NCI-H146 (cell line): ENCODE data around the gene ANGPTL7.
"Not testable (repeated sequence)": the region's sequence is repeated elsewhere in the genome, so short reads cannot be mapped to it uniquely, and the experiment has no call there.

ENCODE experiments used
- DNase-seq: peaks from one replicate; lab custom pipeline; 2025; lab: John Stamatoyannopoulos, UW

ANGPTL7 gene, protein sequence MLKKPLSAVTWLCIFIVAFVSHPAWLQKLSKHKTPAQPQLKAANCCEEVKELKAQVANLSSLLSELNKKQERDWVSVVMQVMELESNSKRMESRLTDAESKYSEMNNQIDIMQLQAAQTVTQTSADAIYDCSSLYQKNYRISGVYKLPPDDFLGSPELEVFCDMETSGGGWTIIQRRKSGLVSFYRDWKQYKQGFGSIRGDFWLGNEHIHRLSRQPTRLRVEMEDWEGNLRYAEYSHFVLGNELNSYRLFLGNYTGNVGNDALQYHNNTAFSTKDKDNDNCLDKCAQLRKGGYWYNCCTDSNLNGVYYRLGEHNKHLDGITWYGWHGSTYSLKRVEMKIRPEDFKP

DNA sequence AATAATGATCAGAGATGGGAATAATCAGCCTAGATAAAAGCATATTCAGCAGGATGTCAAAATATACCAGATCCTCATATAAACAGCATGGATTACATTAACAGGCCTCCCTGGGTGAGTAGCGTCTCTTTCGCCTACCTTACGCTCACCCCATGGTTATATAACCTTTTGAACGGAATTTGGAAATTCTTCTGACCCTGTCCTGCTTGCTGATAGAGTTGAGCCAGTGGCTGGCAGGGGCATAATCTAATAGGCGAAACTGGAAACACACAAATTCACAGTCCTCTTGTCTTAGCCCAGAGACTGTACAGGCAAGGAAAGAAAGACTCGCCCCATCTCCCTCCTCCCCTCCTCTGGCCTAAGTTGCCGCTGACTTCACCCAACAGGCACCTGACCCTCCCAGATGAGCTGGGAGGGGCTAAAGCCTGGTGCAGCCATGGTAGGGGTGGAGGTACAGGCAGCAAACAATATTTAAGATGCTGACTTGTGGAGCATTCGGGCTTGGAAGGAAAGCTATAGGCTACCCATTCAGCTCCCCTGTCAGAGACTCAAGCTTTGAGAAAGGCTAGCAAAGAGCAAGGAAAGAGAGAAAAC is at the start of gene ANGPTL7:
Gene ANGPTL7 (plus strand): TSS at position 498 of the 594 bp plus-strand sequence. CDS start 225 bp downstream, outside the sequence.
- DNase-seq = no peak

DNA sequence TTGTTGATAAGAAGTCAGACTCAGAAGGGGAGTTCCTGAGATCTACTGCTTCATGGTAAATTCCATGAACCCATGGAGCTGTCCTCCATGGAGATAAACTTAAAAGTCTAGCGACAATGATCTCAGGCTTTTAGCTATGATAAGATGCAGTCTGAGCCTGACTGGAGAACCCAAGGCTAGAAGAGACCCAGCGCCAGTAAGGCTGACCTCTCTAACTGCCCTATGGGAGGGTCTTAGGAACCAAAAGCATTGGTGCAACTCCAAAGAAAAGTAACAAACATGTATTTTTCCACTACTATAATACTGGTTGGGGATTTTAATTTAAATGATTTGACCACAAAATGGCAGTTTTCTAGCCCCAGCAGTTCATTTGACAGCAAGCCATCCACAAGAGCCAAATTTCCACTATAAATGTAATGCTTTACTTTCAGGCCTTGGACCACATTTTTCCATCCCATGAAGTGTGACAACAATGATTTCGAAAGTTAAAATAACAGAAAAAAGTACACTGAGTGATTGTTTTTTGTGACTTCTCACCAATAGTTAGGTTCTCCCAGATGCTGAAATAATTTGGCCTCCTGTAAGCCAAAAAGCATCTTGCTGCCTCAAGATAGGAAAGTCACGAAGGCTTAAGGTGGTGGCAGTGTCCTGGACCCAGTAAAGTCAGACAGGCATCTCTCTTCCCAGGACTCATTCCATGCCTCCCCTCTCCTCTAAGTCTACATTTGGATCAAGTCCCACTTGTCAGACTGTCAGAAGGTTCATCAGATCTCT is 46.4 kb upstream of the ANGPTL7 start:
- no peak for DNase-seq

DNA sequence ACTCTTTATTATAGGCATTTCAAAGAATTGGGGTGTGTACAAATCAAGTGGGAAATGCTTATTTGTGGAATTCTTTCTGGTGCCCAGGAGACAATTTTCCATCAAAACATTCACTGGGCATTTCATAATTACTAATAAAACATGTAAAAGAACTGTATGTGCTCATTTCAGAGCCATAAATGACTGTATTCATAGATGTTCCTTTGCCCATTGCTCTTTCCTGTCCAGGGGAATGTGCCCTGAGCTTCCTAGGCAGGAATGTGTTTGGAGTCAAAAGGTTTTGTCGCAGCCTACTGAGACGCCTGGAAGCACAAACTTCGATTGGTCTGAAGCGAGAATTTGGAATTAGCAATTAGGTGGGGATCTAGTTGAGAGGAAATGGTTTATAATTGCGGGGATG is 45.8 kb upstream of the ANGPTL7 start:
- no peak for DNase-seq

DNA sequence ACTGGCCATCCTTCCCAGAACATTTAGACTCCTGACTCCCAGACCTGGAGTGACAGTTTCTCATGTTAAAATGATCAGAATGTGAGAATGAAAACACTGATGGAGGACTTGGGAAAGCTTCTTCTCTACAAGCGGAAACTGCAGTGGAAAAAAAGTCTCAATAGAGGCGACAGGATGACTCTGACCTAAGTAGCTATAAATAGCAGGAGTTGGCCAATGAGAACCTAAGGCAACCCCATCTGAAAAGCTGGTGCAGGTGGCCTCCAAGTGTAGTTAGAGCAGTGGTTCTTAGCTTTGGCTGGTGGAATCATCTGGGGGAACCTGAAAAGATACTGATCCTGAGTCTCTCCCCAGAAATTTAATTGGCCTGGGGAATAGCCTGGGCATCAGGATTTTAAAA is 45.2 kb upstream of the ANGPTL7 start:
- DNase-seq = no peak

DNA sequence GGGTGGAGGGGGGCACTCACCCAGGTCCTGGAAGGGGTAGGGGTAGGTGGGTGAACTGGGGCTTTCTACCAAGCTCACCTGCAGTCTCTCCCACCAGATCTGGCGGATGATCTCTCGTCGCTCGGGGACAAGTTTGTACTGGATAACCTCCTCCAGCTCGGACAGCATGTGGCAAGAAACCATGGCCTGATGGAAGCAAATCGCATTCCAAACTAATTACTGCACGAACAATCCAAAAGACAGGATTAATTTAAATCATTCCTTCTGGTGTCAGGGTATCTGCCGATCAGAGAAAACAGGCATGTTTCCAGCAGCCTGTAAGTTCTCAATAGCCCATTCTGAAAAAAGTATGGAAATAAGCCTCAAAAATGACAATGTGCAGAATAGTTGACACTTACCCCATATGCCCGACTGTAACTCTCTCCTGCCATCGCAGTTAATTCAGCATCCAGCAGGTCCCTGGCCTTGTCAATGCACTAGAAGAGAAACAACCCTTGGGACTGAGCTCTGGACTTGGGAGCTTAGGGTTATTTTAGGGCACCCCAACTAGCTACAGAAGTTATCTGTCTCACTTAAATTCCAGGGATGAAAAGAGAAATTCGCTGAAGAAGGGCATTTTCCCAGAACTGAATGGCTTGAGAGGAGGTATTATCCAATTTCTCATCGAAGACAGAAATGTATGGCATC is 44.4 kb upstream of the ANGPTL7 start:
- DNase-seq = no peak

DNA sequence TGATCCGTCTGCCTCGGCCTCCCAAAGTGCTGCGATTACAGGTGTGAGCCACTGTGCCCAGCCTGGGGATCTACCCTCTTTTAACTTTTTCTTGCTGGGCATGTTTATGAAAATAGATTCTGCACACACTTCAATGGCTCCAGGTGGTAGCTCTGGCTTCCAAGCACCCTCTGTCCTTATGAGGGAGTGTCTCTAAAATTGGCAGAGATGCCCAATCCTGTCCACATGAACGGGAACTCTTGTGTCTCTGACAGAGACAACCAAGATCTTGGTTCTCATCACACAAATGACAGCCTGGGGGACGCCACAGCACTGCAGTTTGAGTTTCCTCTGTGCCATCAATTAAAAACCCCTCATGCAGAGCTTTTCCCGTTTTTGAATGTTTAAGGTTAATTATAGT is 43.4 kb upstream of the ANGPTL7 start:
- DNase-seq = no peak

DNA sequence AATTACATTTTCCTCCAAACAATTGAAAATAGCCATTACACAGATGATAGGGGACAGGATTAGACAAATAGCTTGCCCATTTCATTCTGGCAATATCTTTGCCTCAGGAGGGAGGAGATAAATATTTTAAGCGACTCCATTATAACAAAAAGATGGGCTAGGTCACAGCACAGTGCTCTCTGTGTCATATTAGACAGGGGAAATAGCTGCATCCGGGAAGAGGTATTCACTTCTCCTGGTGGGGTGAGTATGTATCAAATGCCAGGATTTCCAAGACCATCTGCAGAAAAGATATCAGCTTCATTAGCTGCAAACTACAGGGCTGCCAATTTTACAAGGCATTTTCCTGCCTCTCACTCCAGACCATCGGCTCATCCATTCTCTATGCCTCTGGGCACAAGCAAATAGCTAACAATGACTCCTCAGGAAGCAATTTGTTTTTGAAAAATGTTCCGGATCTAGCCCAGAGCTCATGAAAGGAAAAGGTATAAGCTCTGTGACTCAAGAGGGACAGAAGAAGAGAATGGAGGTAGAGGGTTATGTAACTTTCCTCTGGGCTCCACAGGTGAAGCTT is 41.9 kb upstream of the ANGPTL7 start:
- DNase-seq = peak; percentile 31

DNA sequence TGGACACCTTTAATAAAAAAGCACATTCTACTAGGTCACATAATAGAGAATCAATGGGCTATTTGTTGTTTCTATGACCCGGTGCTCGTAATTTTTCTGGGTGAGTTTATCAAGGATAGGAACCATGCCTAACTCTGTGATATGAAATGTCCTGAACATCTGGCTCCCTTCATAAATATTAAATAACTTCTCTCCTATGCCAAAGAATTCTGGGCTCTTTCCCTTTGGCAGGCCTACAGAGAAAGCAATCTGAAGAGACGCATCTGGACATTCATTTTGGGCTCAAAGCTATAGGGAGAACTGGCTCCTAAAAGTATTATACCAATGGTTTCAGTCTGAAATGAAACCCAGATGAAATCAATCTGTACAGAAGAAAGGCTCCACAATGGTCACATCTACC is 38.8 kb upstream of the ANGPTL7 start:
- DNase-seq = no peak

DNA sequence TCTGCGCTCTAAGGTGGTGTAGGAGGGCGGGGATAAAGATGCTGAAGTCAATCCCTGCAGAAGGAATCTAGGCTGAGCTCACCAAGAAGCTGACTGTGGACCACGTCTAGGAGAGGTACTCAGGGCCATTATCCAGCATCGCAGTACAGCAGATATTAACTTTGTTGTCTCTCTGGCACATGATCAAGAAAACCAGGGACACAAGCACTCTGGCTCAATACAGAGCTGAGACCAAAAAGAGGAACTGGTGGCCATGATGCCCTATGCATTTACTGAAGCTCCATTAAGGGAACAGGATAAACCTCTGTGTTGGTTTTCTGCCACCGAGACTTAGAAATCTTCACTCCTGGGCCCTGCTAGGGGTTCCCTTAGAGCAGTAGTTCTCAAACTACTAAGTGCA is 38.0 kb upstream of the ANGPTL7 start:
- DNase-seq = no peak

DNA sequence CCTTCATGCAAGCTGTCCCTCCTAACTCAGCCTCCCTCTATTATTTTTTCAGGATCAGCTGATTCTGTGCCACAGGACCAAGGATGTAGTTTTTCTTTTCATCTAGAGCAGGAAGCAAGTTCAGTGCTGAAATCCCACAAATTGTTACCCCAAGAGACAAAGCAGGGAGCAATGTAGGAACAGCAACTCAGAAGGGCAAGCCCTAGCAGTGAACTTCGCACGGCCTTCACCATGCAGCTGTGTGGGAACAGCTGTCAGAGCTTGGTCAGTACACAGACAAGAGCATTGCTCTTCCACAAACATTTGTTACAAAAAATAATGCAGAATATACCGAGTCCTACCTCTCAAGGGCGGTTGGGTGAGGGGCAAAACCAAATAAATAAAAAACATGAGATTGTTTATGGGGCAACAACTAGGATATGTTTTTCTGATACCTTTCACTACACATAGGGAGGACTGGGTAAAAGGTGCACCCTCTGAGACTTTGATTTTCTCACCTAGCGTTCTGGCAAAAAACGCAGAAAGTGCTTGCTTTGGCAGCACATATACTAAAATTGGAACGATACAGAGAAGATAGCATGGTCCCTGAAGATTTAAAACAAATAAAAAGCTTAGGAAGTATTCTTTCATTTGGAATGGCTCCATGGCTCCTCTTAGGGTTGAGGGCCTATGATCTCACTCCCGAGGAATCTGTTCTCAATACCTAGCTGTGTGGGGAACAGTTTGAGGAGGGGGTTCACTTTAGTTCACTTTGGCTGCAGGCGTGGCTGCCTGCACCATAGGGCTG is 37.1 kb upstream of the ANGPTL7 start:
- DNase-seq = no peak

DNA sequence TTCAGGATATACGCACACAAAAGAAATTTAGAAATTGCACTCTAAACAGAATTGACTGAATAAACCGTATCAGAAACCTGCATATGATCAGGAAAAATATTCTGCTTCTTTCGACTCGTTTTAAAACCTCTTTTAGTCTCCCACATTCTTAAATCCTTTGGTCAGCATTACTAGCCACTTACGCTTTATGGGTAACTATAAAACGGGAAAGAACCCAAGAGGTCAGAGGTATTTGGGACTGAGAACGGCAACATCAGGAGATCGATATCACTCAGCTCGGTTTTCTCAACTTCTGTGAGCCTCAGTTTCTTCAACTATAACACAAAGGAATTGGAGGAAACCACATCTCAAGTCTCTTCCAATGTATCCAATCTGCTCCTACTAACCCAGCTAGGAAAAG is 36.4 kb upstream of the ANGPTL7 start:
- DNase-seq = no peak

DNA sequence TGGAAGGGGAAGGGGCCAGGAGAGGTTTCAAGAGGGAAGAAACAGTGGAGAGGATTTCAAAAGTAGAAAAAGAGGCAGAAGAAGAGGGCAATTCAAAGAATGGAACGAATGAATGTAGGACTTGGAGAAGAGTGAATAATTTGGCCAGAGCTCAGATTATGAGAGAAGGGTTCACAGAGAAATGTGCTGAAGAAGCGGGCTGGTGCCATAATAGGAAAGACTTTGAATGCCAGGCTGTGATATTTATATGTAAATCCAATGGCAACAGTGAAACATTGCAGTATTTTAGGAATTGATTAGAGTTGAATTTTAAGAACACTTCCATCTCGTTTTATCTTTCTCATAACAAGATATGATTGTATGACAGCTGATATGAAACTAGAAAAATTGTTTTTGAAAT is 36.0 kb upstream of the ANGPTL7 start:
- DNase-seq = no peak

DNA sequence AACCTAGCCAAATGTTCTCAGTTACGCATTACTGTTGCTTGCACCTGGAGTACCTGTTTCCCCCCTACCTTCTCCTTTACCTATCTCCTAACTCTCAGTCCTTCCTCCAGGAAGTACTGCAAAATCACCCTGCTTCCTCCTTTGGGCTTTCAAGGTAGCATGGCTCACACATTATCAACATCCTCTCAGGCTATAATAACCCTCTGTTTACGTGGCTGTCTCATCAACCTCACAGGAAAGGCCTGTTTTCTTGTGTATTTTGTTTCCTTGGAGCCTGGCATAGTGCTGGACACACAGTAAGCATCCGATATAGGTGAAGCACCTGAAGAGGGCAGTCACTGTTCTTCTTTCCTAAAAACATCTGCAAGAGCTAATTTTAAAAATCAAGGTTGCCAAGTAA is 32.7 kb upstream of the ANGPTL7 start:
- DNase-seq = no peak

DNA sequence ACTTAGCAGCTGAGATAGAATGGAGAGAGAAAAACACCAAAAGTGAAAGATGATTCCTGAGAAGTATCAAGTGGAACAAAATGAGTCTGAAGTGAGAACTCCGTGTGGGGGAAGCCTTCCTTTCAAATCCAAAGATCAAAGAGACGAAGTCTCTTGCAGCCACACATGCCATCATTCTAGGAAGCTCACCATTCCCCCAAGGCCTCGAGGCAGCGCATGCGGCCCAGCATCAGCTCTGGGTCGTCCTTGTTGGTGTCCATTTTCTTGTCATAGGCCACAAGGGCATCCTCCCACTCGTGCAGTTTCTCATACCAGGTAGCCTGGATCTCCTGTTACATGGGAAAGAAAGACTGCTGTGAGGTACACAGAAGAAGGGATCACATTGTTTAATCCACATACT is 32.2 kb upstream of the ANGPTL7 start:
- DNase-seq = no peak

DNA sequence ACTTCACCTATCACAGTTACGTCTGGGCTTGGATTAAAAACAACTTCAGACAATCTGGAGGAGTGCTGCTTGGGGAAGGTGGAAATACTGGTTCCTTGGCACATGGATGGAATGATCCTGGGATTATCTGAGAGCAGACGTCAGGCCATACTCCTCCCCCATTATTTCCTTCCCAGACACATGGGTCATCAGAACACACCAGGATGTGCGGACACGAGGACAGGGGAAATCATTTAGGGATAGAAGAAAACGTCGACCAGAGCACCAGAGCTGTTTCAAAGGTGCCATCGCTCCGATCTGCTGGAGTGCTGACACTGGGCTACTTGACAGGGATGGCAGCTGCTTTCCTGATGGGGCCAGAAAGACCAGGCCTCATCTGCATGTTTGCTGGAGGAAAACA is 31.8 kb upstream of the ANGPTL7 start:
- no peak for DNase-seq

DNA sequence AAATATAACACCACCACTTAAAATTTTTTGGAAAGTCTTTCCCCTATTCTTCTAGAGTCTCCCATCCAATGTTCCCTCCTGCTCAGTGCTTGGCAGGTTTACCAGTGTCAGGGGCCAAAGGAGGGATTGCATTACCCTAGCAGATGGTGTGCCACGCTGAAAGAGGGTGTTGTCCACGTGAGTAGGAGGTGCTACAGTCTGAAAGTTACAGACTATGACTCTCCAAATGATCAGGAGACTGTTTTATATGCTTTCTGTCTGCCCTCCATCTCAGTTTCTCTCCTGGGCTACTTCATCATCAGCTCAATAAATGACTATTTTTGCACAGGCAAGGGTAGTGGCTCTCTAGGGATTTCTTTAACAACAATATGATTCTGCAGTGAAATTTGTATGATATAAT is 31.3 kb upstream of the ANGPTL7 start:
- DNase-seq = no peak

DNA sequence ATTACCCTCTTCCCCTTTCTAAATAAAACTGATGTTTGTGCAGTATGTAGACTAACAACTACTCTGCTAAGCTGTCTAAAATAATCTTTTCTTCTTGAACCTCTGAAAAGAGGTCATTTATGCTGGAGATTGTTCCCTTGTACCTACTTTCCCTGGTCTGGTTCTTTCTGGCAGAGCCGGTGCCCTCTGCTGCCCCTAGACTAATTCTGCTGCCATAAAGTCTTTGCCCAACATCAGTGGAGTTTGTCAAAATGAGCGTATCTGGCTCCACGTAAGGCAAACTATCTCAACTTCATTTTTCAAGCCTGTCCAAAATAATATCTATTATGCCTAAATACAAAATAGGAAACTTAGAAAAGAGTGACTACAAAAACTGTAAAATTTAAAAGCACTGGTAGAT is 30.9 kb upstream of the ANGPTL7 start:
- DNase-seq = no peak

DNA sequence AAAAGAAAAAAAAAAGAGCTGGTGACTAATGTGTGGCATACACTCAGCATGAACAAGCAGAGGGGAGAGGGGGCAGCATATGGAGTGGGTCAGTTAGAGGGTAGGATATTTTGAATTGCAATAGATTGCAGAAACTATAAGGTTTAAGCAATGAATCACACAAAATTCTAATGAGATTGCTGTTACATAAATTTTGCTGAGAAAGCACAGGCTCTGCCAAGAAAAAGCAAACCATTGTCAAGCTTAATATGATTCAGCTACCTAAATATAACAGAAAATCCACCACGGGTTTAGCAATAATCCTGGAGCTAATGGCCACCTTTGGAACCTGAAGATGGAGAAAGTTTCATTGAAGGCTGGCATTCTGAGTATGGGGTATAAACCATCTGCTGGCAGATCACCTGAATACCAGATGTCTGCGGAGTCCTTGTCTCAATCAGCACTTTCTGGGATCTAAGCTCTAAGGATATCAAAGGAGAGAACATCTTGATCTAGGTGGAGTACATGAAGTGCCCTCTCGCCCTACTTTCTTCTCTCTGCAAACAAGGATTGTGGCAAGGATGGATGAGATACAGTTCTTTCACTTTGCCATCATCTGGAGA is 30.3 kb upstream of the ANGPTL7 start:
- DNase-seq = no peak

DNA sequence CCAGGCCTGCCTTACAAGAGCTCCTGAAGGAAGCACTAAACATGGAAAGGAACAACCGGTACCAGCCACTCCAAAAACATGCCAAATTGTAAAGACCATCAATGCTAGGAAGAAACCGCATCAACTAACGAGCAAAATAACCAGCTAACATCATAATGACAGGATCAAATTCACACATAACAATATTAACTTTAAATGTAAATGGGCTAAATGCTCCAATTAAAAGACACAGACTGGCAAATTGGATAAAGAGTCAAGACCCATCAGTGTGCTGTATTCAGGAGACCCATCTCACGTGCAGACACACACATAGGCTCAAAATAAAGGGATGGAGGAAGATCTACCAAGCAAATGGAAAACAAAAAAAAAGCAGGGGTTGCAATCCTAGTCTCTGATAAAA is 26.4 kb upstream of the ANGPTL7 start:
- DNase-seq = not testable (repeated sequence)

DNA sequence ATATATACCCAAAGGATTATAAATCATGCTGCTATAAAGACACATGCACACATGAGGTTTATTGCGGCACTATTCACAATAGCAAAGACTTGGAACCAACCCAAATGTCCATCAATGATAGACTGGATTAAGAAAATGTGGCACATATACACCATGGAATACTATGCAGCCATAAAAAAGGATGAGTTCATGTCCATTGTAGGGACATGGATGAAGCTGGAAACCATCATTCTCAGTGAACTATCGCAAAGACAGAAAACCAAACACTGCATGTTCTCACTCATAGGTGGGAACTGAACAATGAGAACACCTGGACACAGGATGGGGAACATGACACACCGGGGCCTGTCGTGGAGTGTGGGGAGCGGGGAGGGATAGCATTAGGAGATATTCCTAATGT is 22.4 kb upstream of the ANGPTL7 start:
- not testable (repeated sequence) for DNase-seq

DNA sequence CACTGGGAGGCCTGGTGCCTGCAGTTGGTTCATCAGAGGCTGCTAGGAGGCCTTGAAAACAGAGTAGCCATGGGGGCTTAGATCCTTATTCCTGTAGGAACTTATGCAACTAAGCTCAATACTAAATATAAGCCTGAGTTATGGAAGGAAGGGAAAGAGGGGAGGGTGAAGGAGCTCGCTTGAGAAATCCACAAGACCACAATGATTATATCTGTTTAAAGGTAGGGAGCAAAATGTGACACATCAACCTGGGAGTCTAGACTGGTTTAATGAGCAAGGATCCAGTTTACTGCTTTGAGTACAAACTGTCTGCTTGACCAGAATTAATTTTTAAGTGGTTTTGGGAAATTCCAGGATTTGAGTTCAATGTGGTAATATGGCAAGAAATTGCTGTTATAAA is 20.4 kb upstream of the ANGPTL7 start:
- DNase-seq = no peak
